ENCODE measurements around the gene CDO1.
A peak's percentile ranks its signal among the peaks of the same experiment; 100 is the strongest.
"Not testable (repeated sequence)": the region's sequence is repeated elsewhere in the genome, so short reads cannot be mapped to it uniquely, and the experiment has no call there.

Gene CDO1

GRCh38 chr5:115829913-115830312 lies 13.5 kb upstream of the CDO1 start:
- DNase-seq: no peak

DNA sequence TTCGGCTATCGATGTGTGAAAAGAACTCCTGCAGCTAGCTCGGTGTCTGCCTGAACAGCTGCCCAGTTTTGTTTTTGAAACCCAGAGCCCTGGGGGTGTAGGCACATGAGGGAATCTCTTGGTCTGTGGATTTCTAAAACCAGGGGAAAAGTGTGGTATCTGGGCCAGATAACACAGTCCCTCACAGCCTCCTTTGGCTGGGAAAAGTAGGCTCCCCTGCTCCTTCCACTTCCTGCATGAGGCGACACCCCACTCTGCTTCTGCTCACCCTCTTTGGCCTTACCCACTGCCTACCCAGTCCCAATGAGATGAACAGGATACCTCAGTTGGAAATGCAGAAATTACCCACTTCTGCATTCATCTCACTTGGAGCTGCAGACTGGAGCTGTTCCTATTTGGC lies 9.5 kb upstream of the CDO1 start:
- DNase-seq: no peak

DNA sequence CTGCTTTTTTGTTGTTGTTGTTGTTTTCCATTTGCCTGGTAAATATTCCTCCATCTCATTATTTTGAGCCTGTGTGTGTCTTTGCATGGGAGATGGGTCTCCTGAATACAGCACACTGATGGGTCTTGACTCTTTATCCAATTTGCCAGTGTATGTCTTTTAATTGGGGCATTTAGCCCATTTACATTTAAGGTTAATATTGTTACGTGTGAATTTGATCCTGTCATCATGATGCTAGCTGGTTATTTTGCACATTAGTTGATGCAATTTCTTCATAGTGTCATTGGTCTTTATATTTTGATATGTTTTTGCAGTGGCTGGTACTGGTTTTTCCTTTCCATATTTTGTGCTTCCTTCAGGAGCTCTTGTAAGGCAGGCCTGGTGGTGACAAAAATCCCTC lies 8.5 kb upstream of the CDO1 start:
- DNase-seq: not testable (repeated sequence)

DNA sequence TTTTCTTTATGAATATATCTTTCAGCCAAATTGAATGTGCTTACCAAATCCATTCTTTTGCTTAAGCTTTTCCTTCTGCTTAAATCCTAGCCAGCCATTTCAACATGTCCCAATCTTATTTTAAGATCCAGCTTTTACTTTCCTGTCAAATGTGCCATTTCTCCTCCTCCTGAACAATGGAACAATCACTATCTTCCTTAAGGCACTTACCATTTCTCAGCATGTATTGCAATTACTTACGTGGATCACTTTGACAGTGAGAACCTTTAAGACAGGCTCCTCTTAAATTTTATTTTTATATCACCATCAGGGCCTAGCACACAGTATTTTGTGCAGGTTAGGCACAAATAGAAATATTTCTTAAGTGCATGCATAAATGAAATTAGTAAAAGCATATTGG lies 4.4 kb upstream of the CDO1 start:
- no peak for DNase-seq

DNA sequence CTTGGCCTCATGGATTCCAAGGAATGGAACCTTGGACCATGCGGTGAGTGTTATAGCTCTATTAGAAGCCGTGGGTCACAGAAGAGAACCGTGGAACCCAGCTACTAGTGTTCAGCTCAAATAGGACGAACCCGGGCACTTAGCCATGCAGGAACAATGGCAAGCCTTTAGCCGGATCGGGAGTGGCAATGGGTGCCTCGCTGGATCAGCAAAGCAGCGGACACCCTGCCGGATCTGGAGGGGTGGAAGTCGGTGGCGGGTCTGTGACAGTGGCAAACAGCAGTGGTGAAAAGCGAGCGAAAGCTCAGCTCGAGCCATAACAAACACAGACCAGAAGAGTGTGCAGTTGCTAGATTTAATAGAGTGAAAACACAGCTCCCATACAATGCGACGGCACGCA lies 2.4 kb upstream of the CDO1 start:
- DNase-seq: no peak

- DNase-seq: no peak
Observed at GRCh38 chr5:115817386-115817785, 927 bp upstream of the CDO1 start.

- no peak for DNase-seq
Observed at GRCh38 chr5:115815693-115816225, 700 bp downstream of the CDO1 start.

- DNase-seq: no peak
Observed at GRCh38 chr5:115815006-115815692, 1.3 kb downstream of the CDO1 start.

- peak in 1 of 5 experiments; percentile 70 for DNase-seq
Observed at GRCh38 chr5:115813719-115814118, 2.7 kb downstream of the CDO1 start.

- no peak for DNase-seq
Observed at GRCh38 chr5:115812372-115812771, 4.1 kb downstream of the CDO1 start.

GRCh38 chr5:115811406-115811805 lies 5.1 kb downstream of the CDO1 start:
- DNase-seq: no peak

DNA sequence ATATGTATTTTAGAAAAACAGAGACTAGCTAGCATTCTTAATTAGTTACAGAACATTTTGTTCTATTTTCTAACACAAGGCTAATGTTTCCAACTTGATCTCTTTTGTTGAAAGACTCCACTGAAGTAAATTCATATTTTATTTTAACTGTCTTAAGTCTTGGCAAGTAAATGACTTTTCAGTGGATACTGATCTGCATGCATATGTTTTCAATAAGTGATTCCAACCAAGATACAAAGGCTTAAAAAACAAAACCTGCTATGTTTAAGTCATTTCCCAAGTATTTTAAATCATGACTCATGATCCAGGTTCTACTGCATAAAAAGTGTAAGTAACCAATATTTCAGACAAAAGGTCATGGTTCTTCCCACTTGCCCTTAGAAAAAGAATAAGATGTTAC lies 5.7 kb downstream of the CDO1 start:
- DNase-seq: no peak

DNA sequence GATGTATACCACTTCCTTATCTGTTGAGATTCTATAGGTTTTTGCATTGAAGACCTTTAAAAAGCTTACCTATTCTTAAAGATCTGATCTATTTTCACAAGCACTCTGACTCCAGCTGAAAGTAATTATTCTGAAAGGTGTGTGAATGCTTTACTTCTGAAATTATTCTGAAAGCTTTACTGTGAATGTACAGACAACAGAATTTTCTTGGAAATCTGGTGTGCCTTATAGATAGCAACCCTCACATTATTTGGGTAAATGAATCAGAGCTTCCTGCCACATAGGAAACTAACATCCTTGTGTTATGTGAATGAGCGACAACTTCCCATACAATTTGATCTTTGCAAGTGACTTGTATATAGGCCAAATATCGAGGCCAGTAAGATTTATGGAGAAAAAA lies 6.5 kb downstream of the CDO1 start:
- no peak for DNase-seq

GRCh38 chr5:115808066-115808465 lies 8.4 kb downstream of the CDO1 start:
- not testable (repeated sequence) for DNase-seq

DNA sequence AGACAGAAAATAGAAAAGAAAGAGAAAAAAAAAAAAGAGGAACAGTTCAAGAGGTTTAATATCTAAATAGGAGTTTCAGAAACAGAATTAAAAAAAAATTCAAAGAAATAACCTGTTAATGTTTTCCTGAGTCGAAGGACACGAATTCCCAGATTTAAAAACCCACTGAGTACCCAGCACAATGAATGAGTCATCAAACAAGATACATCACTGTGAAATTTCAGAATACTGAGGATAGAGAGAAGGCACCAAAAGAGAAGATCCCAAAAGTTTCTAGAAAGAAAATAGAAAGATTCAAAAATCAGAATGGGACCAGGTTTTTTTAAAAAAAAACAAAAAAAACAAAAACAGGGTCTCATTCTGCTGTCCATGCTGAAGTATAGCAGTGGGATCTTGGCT lies 8.8 kb downstream of the CDO1 start:
- no peak for DNase-seq

DNA sequence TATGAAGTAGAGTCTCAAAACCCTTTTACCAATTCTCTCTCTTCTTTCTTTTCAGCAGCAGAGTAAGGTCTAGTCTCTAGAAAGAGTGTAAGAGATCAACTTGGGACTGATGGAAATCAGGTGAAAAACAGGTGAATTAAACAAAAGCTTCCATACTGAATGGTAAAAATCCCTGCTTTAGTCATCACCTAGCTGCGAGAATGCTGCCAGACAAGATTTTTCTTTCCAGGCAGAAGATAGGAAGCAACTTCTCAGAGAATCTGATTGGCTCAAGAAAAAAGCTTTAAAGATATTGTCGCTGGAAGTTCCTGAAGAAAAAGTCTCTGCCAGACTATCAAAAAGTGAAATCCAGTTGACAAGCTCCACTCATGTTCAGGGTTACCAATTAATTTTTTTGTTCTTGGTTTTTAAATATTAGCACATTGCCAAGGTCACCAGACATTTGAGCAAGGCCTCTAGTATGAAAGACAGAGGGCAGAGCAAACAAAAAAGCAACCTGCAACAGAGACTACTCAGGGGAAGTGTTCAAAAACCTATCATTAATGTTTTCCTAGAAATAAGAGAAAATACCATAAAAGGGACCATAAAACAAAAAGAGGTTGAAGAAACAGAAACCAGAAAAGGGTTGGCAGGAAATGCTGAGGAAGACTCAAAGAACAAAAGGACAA lies 9.3 kb downstream of the CDO1 start:
- no peak for DNase-seq

DNA sequence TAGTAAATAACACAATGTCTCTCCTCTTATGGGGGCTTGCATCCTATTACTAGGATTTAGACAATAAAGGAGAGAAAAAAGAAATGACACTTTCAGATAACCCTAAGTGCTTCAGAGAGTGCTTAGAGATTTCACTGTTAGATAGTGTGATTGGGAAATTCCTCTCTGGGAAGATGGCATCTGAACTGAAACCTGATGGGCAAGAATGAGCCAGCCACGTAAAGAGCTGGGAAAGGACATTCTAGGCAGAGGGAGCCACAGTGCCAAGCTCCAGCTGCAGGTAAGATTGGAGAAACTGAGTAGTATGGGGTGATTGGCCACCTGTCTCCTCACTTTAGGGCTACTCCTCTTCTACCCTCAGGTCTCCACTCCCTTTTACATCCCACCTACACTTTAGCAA lies 14.5 kb downstream of the CDO1 start:
- no peak for DNase-seq

GRCh38 chr5:115801152-115801551 lies 15.3 kb downstream of the CDO1 start:
- no peak for DNase-seq

DNA sequence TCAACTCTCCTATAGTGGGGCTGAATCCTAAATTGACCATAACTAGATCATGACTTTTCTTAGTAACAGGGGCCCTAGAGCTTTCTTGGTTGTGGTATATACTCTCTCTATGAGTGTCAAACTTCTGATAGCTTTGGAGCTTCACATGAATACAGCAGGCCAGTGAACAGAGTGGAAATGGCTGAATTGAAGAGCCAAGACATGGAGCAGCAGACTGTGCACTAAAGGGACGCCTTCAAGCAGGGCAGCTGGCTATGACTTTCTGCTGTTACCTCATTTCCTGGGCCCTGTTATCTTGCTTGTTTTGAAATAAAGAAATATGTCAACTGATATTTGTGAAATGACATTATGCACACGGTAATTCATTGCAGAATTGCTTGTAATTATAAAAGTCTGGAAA lies 16.4 kb downstream of the CDO1 start:
- DNase-seq: no peak

- no peak for DNase-seq
Observed at GRCh38 chr5:115798252-115798651, 18.2 kb downstream of the CDO1 start.

- no peak for DNase-seq
Observed at GRCh38 chr5:115796656-115797055, 19.8 kb downstream of the CDO1 start.

DNA sequence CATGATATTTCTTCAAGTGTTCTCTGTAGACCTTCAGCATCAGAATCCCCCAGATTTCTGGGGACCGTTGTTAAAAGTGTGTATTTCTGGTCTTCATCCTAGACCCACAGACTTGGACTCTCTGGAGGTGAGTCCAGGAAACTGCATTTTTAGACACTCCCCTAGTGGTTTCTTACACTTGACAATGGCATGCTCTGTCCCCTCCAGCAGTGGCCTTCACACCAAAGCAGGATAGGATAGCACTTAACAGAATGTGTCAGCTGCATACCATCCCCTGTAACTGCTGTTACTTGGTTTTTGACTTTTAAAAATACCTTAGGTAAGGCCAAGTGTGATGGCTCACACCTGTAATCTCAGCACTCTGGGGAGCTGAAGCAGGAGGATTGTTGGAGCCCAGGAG lies 20.8 kb downstream of the CDO1 start:
- DNase-seq: no peak

- no peak for DNase-seq
Observed at GRCh38 chr5:115788440-115788839, 28.0 kb downstream of the CDO1 start.

DNA sequence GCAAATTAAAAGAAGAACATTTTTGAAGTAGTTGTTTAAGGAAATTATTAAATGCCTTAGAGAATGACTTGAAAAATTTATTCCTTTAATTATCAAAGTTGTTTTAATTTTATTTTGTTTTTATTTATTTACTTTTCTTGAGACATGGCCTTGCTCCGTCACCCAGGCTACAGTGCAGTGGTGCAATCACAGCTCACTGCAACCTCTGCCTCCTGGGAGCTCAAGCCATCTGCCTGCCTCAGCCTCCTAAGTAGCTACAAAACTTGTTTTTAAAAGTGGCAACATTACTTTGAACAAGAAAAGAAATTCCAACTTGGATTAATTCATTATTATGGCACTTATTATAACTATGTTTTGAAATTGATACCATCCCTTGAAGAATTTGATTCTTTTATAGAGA lies 29.0 kb downstream of the CDO1 start:
- no peak for DNase-seq
